H1 (cell line): Measurements from ENCODE around the gene DMWD. TPM values are rescaled to one million over a fixed set of nuclear protein-coding genes. Genes with fewer than 3 reads are reported as not detected.

Experiments
- CTCF ChIA-PET: fragments of 300-600 bp; sonication (Branson Sonifier 250); formaldehyde crosslinking; loops from one replicate; lab custom pipeline; 2021; ENCODE audit not compliant: partially characterized antibody; lab: Charles Lee
- POLR2A ChIA-PET: fragments of 300-600 bp; sonication (Branson Sonifier 250); formaldehyde crosslinking; loops from one replicate; lab custom pipeline; 2021; ENCODE audit warnings: inconsistent platforms; ENCODE audit not compliant: partially characterized antibody; lab: Charles Lee
- DNase-seq, 2 experiments: peaks; one replicate each; pipeline versions ENCODE4 v3.0.0 to v3.0.0-alpha.2; 2010 to 2022; ENCODE audit warnings: low spot score in 2 of 2, low read depth in 1 of 2, mixed read lengths in 1 of 2
- FAIRE-seq: peaks from 2 replicates; lab custom pipeline; 2011; peaks lifted over from hg19 to GRCh38; lab: Jason Lieb, UNC
- H2AFZ ChIP-seq: 2 replicates; pipeline ENCODE4 v1.8.1; 2012; ENCODE audit warnings: low read length, inconsistent platforms
- H2AK5ac ChIP-seq: 2 replicates; pipeline ENCODE4 v1.6.1; 2013; ENCODE audit warnings: low read depth, low read length
- H2BK120ac ChIP-seq: replicated peaks from 2 replicates; pipeline ENCODE3; 2013; ENCODE audit warnings: low read depth, low read length, inconsistent platforms
- H2BK12ac ChIP-seq: 2 replicates; pipeline ENCODE4 v1.6.1; 2013; ENCODE audit warnings: low read depth, low read length
- H2BK15ac ChIP-seq: 2 replicates; pipeline ENCODE4 v1.6.1; 2013; ENCODE audit warnings: low read length
- H2BK20ac ChIP-seq: 2 replicates; pipeline ENCODE4 v1.6.1; 2013; ENCODE audit warnings: low read length
- H2BK5ac ChIP-seq: 2 replicates; pipeline ENCODE4 v1.6.1; 2013; ENCODE audit warnings: low read depth, low read length
- H3K14ac ChIP-seq: 2 replicates; pipeline ENCODE4 v1.6.1; 2013; ENCODE audit warnings: inconsistent platforms; ENCODE audit not compliant: insufficient read length
- H3K18ac ChIP-seq: 2 replicates; pipeline ENCODE4 v1.6.1; 2013; ENCODE audit warnings: low read length; ENCODE audit errors: extremely low read depth
- H3K23ac ChIP-seq: 2 replicates; pipeline ENCODE4 v1.6.1; 2013; ENCODE audit warnings: inconsistent platforms; ENCODE audit not compliant: insufficient read length
- H3K23me2 ChIP-seq: 2 replicates; pipeline ENCODE4 v1.6.1; 2013; ENCODE audit warnings: low read depth, low read length
- H3K27ac ChIP-seq: 2 replicates; pipeline ENCODE4 v1.6.1; 2011; ENCODE audit warnings: low read depth, low read length, inconsistent platforms
- H3K27me3 ChIP-seq, 4 experiments: replicated peaks in 1 of 4; 1 replicate in 1 of 4; 2 replicates in 3 of 4; pipeline versions ENCODE4 v1.6.1 to v1.8.1; 2011 to 2013; ENCODE audit warnings: low read length in 3 of 4, mild to moderate bottlenecking in 3 of 4, inconsistent platforms in 2 of 4, mixed read lengths in 2 of 4, moderate library complexity in 1 of 4; ENCODE audit not compliant: control insufficient read depth in 3 of 4, insufficient read depth in 3 of 4; ENCODE audit errors: extremely low read depth in 1 of 4
- H3K36me3 ChIP-seq, 4 experiments: 2 replicates each; pipeline versions ENCODE4 v1.6.1 to v1.8.1; 2011 to 2013; ENCODE audit warnings: mild to moderate bottlenecking in 4 of 4, low read length in 3 of 4, moderate library complexity in 2 of 4, control low read depth in 1 of 4, inconsistent platforms in 1 of 4; ENCODE audit not compliant: insufficient read depth in 4 of 4, control insufficient read depth in 2 of 4
- H3K4ac ChIP-seq: replicated peaks from 2 replicates; pipeline ENCODE3; 2013; ENCODE audit warnings: low read length, low read depth, mixed read lengths, inconsistent platforms; ENCODE audit not compliant: insufficient read length
- H3K4me1 ChIP-seq, 4 experiments: replicated peaks in 1 of 4; 1 replicate in 1 of 4; 2 replicates in 3 of 4; pipeline versions ENCODE4 v1.6.1 to v1.8.1; 2011 to 2013; ENCODE audit warnings: low read length in 3 of 4, inconsistent platforms in 2 of 4, mixed read lengths in 1 of 4; ENCODE audit not compliant: insufficient read depth in 4 of 4, control insufficient read depth in 3 of 4
- H3K4me2 ChIP-seq, 2 experiments: 2 replicates each; pipeline versions ENCODE4 v1.6.1 to v1.8.1; 2011 to 2013; ENCODE audit warnings: low read depth in 2 of 2, low read length in 2 of 2, control low read depth in 1 of 2, inconsistent platforms in 1 of 2, mild to moderate bottlenecking in 1 of 2; ENCODE audit not compliant: insufficient read depth in 1 of 2
- H3K4me3 ChIP-seq, 4 experiments: fragments of 200-600, 300-600 bp in 1 of 4; sonication (generic), shearing (Covaris generic), sonication (Bioruptor Twin) in 1 of 4; 2 replicates each; pipeline versions ENCODE4 v1.5.1 to v1.8.1; 2011 to 2016; ENCODE audit warnings: low read length in 4 of 4, low read depth in 3 of 4, control low read depth in 2 of 4, inconsistent platforms in 2 of 4, mild to moderate bottlenecking in 2 of 4, mixed read lengths in 1 of 4, moderate library complexity in 1 of 4; ENCODE audit not compliant: insufficient read depth in 2 of 4; ENCODE audit errors: extremely low read depth in 1 of 4
- H3K56ac ChIP-seq: replicated peaks from 2 replicates; pipeline ENCODE3; 2013; ENCODE audit warnings: low read depth, mild to moderate bottlenecking, mixed read lengths, low read length, inconsistent platforms; ENCODE audit not compliant: insufficient read length
- H3K79me1 ChIP-seq: 2 replicates; pipeline ENCODE4 v1.6.1; 2013; ENCODE audit warnings: low read depth, low read length, control low read depth
- H3K79me2 ChIP-seq, 2 experiments: 2 replicates each; pipeline versions ENCODE4 v1.6.1 to v1.8.1; 2012 to 2013; ENCODE audit warnings: low read length in 2 of 2, mild to moderate bottlenecking in 2 of 2, inconsistent platforms in 1 of 2; ENCODE audit not compliant: insufficient read depth in 2 of 2, control insufficient read depth in 1 of 2
- H3K9ac ChIP-seq, 4 experiments: replicated peaks in 1 of 4; 1 replicate in 1 of 4; 2 replicates in 3 of 4; pipeline versions ENCODE4 v1.6.1 to v1.8.1; 2011 to 2013; ENCODE audit warnings: low read depth in 3 of 4, low read length in 3 of 4, control low read depth in 2 of 4, mild to moderate bottlenecking in 2 of 4, moderate library complexity in 2 of 4, inconsistent platforms in 1 of 4; ENCODE audit errors: extremely low read depth in 1 of 4
- H3K9me3 ChIP-seq, 2 experiments: 2 replicates each; pipeline versions ENCODE4 v1.6.1 to v1.8.1; 2012 to 2013; ENCODE audit warnings: mild to moderate bottlenecking in 2 of 2, moderate library complexity in 2 of 2, control low read depth in 1 of 2, inconsistent platforms in 1 of 2, low read depth in 1 of 2, low read length in 1 of 2, mixed read lengths in 1 of 2; ENCODE audit not compliant: insufficient read depth in 2 of 2
- H4K20me1 ChIP-seq, 2 experiments: replicated peaks in 1 of 2; 2 replicates each; pipeline versions ENCODE3 to v1.8.1; 2011 to 2013; ENCODE audit warnings: inconsistent platforms in 2 of 2, low read length in 2 of 2, mild to moderate bottlenecking in 1 of 2; ENCODE audit not compliant: insufficient read depth in 2 of 2, control insufficient read depth in 1 of 2
- H4K5ac ChIP-seq: 2 replicates; pipeline ENCODE4 v1.6.1; 2013; ENCODE audit warnings: low read length, low read depth, mixed read lengths, inconsistent platforms; ENCODE audit not compliant: insufficient read length
- H4K8ac ChIP-seq: 2 replicates; pipeline ENCODE4 v1.8.0; 2013; ENCODE audit warnings: mild to moderate bottlenecking, moderate library complexity, low read length, inconsistent platforms; ENCODE audit not compliant: insufficient read depth; ENCODE audit errors: extremely low read depth
- H4K91ac ChIP-seq: replicated peaks from 2 replicates; pipeline ENCODE3; 2013; ENCODE audit warnings: low read length, mixed read lengths, inconsistent platforms; ENCODE audit not compliant: insufficient read length
- BCL11A ChIP-seq, 2 experiments: IDR thresholded peaks; one replicate each; pipeline ENCODE4 v1.6.1; 2011; ENCODE audit warnings: low read depth in 2 of 2, low read length in 2 of 2, mild to moderate bottlenecking in 2 of 2
- EZH2 ChIP-seq: fragments of 200-600 bp; sonication (generic); IDR thresholded peaks from 2 replicates; pipeline ENCODE4 v1.7.1; 2012; ENCODE audit warnings: low read depth, mild to moderate bottlenecking, moderate library complexity, low read length, inconsistent platforms; ENCODE audit not compliant: severe bottlenecking
- FOSL1 ChIP-seq: IDR thresholded peaks from 2 replicates; pipeline ENCODE4 v1.6.1; 2011; ENCODE audit warnings: mild to moderate bottlenecking, low read depth, low read length, moderate library complexity; ENCODE audit not compliant: insufficient read depth
- HDAC2 ChIP-seq, 2 experiments: fragments of 300-600 bp in 1 of 2; sonication (generic) in 1 of 2; IDR thresholded peaks; 2 replicates each; pipeline ENCODE4 v1.6.1; 2011 to 2012; ENCODE audit warnings: low read depth in 2 of 2, low read length in 2 of 2, mild to moderate bottlenecking in 2 of 2, moderate library complexity in 2 of 2, borderline replicate concordance in 1 of 2, inconsistent platforms in 1 of 2
- KDM1A ChIP-seq: fragments of 200-600, 300-600 bp; sonication (generic); IDR thresholded peaks from 2 replicates; pipeline ENCODE4 v1.7.1; 2016; ENCODE audit warnings: mild to moderate bottlenecking, low read length, borderline replicate concordance
- KDM4A ChIP-seq: IDR thresholded peaks from one replicate; pipeline ENCODE4 v1.7.1; 2012; ENCODE audit warnings: low read depth, mild to moderate bottlenecking, moderate library complexity, low read length, inconsistent platforms; ENCODE audit not compliant: severe bottlenecking
- MAFK ChIP-seq: IDR thresholded peaks from 2 replicates; pipeline ENCODE4 v1.6.1; 2012; ENCODE audit warnings: low read depth, mild to moderate bottlenecking, improper control_type of control experiment, low read length
- POLR2A ChIP-seq, 2 experiments: IDR thresholded peaks; 1 replicate in 1 of 2; 2 replicates in 1 of 2; pipeline ENCODE4 v1.6.1; 2011; ENCODE audit warnings: low read depth in 2 of 2, low read length in 2 of 2, mild to moderate bottlenecking in 2 of 2; ENCODE audit errors: control extremely low read depth in 1 of 2
- POU5F1 ChIP-seq: IDR thresholded peaks from 2 replicates; pipeline ENCODE4 v1.6.1; 2011; ENCODE audit warnings: low read depth, mild to moderate bottlenecking, low read length, moderate library complexity
- SP2 ChIP-seq: IDR thresholded peaks from 2 replicates; pipeline ENCODE4 v1.6.1; 2012; ENCODE audit warnings: mild to moderate bottlenecking, low read length, inconsistent platforms
- WGBS, 2 experiments: shearing (Covaris generic) in 1 of 2; methylation state at CpG; one replicate each; pipeline versions ENCODE4 v1.1.6 to v1.1.7; 2013 to 2015; ENCODE audit warnings: low lambda C conversion rate in 2 of 2, mixed read lengths in 2 of 2, inconsistent platforms in 1 of 2, low coverage in 1 of 2, missing lambda C conversion rate in 1 of 2; ENCODE audit not compliant: insufficient replicate concordance in 2 of 2, insufficient coverage in 1 of 2, insufficient read length in 1 of 2; ENCODE audit errors: extremely low coverage in 1 of 2, missing lambda C conversion rate in 1 of 2; 5-methylcytosine and 5-hydroxymethylcytosine counted together
- polyA plus RNA-seq, 7 experiments: library from polyadenylated mRNA; depleted of rRNA in 3 of 7; stranded (reverse) in 5 of 7; unstranded in 2 of 7; fragments of >200 nt in 5 of 7; fragments of 200-250 nt in 2 of 7; gene quantifications; 1 replicate in 5 of 7; 2 replicates in 1 of 7; 4 replicates in 1 of 7; pipeline versions ENCODE4 v1.2.1 to v1.2.3, GENCODE V29; 2011 to 2013; ENCODE audit warnings: missing spikeins in 2 of 7, mixed read lengths in 2 of 7
- total RNA-seq: library from RNA; stranded (reverse); fragmentation: NEBNext Ultra II Directional; extraction: Animal tissue kit (Norgen Biotek cat#: 25700); gene quantifications from 2 replicates; pipeline ENCODE4 v1.2.1, GENCODE V29; 2021
- TF ChIP-seq, protein P1 (sequence below), 3 experiments: IDR thresholded peaks; 1 replicate in 2 of 3; 2 replicates in 1 of 3; pipeline versions ENCODE4 v1.5.1 to v1.6.1; 2011; ENCODE audit warnings: low read length in 3 of 3, mild to moderate bottlenecking in 3 of 3, inconsistent platforms in 2 of 3, low read depth in 1 of 3, moderate library complexity in 1 of 3; ENCODE audit not compliant: insufficient read depth in 1 of 3; ENCODE audit errors: control extremely low read depth in 1 of 3

Gene DMWD
- total and polyA plus RNA-seq, 2 of the 8 experiments (the other 6 are each of a cell fraction or from before 2014, with no cell fraction given), result 13.6 to 41.0 TPM

DNA sequence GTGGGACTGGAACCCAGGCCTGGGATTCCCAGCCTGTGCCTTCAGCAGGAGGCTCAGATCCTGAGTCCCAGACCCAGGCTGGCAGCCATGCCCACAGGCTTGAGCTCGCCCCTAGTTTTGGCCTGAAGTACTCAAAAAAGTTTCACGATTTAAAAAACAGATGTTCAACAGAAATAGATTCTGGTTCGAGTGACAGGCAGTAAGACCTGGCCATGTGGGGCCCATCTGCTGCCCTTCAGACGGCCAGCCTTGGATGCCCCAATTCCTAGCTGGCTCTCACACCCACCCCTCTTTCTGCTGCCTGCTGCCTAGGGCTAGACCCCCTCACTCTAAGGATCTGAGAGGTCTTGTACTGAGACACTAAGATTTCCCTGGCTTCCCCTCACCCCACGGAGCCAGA is 7.5 kb downstream of the DMWD start:
- H3K23me2 ChIP-seq, result no peaks in the 10 kb centered on the region
- no peak overlapping the region for H3K9ac ChIP-seq
- CTCF ChIA-PET, result interaction anchor here (1.8 to 2.7 kb wide), 2 partner anchors 11 to 14 kb away, joined by 8 to 9 read pairs; no protein-coding TSS in a partner anchor
- H3K4me1 ChIP-seq, result peaks cover 3 to 19% (median 10%) of the 10 kb centered on the region in 4 experiments
- no peak for FAIRE-seq
- H4K8ac ChIP-seq, result no peak overlapping the region
- H2BK120ac ChIP-seq, result no peak overlapping the region
- H3K4me3 ChIP-seq, result no peak overlapping the region
- no peak overlapping the region for H2BK12ac ChIP-seq
- no peak overlapping the region for H4K91ac ChIP-seq
- peaks cover 0 to 2% (median 0%) of the 10 kb centered on the region in 4 experiments; a peak in 1 of 7 replicates for H3K27me3 ChIP-seq
- H3K14ac ChIP-seq, result no peak overlapping the region
- H3K27ac ChIP-seq, result no peak overlapping the region
- no peak overlapping the region for H2AFZ ChIP-seq
- H2BK20ac ChIP-seq, result no peak overlapping the region
- WGBS, 2 experiments, result 87% methylated on average over 5 of the region's 5 CpGs; no CpG with 5 or more reads in 1 of the 2 experiments
- H2BK5ac ChIP-seq, result no peak overlapping the region
- no peak overlapping the region for H3K56ac ChIP-seq
- no peak overlapping the region for H2BK15ac ChIP-seq
- no peak overlapping the region for H3K18ac ChIP-seq
- H4K20me1 ChIP-seq, result peaks cover 11 to 25% of the 10 kb centered on the region in 2 experiments
- no peak overlapping the region for H3K4ac ChIP-seq
- no peaks in the 10 kb centered on the region for H3K79me2 ChIP-seq
- POLR2A ChIA-PET, result interaction anchor here (0.9 to 9.5 kb wide), 4 partner anchors 12 to 32 kb away, joined by 3 to 133 read pairs (median 4); partner anchors contain the start of gene SIX5
- peaks cover 4 to 28% (median 16%) of the 10 kb centered on the region in 4 experiments; a peak in 6 of 8 replicates for H3K36me3 ChIP-seq
- 0 out of 2 replicates have a peak, but pooled peaks cover 4% of the 10 kb centered on the region for H3K79me1 ChIP-seq
- DNase-seq, result no peak
- H3K23ac ChIP-seq, result no peak overlapping the region
- H3K9me3 ChIP-seq, result no peaks in the 10 kb centered on the region
- H3K4me2 ChIP-seq, result no peak overlapping the region
- H2AK5ac ChIP-seq, result no peak overlapping the region
- H4K5ac ChIP-seq, result no peak overlapping the region
- no peak for TF ChIP-seq MAFK
- no peak for TF ChIP-seq POU5F1
- TF ChIP-seq, protein P1, sequence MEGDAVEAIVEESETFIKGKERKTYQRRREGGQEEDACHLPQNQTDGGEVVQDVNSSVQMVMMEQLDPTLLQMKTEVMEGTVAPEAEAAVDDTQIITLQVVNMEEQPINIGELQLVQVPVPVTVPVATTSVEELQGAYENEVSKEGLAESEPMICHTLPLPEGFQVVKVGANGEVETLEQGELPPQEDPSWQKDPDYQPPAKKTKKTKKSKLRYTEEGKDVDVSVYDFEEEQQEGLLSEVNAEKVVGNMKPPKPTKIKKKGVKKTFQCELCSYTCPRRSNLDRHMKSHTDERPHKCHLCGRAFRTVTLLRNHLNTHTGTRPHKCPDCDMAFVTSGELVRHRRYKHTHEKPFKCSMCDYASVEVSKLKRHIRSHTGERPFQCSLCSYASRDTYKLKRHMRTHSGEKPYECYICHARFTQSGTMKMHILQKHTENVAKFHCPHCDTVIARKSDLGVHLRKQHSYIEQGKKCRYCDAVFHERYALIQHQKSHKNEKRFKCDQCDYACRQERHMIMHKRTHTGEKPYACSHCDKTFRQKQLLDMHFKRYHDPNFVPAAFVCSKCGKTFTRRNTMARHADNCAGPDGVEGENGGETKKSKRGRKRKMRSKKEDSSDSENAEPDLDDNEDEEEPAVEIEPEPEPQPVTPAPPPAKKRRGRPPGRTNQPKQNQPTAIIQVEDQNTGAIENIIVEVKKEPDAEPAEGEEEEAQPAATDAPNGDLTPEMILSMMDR (IDR thresholded peaks at IDR 0.05; ENCODE audit: control extremely low read depth in 1 of 3, insufficient read depth in 1 of 3, low read depth in 1 of 3, low read length in 3 of 3), result no peak
- no peak for TF ChIP-seq HDAC2 (IDR thresholded peaks at IDR 0.05; ENCODE audit: borderline replicate concordance in 1 of 2, low read depth in 2 of 2, low read length in 2 of 2)
- no peak for TF ChIP-seq POLR2A (IDR thresholded peaks at IDR 0.05; ENCODE audit: control extremely low read depth in 1 of 2, low read depth in 2 of 2, low read length in 2 of 2)
- TF ChIP-seq SP2, result no peak
- TF ChIP-seq KDM4A, result no peak
- no peak for TF ChIP-seq EZH2
- no peak for TF ChIP-seq KDM1A
- TF ChIP-seq BCL11A (IDR thresholded peaks at IDR 0.05; ENCODE audit: low read depth in 2 of 2, low read length in 2 of 2), result no peak
- TF ChIP-seq FOSL1, result no peak
